HepG2 (cell line): ENCODE data around the gene MLX. TPM values are rescaled to one million over a fixed set of nuclear protein-coding genes. Genes with fewer than 3 reads are reported as not detected.

Experiments
- CCAR2 ChIP-seq: fragments of 200-400 bp; formaldehyde crosslinking; optimal IDR thresholded peaks from 2 replicates; pipeline ENCODE3; 2018; ENCODE audit warnings: low read depth, mild to moderate bottlenecking, low read length, moderate library complexity
- DNMT1 ChIP-seq: sonication (generic); formaldehyde crosslinking; IDR thresholded peaks from 2 replicates; pipeline ENCODE4 v1.5.1; 2020; ENCODE audit warnings: mild to moderate bottlenecking, missing genetic modification reagents
- ETV6 ChIP-seq: sonication (generic); formaldehyde crosslinking; conservative IDR thresholded peaks from 2 replicates; pipeline ENCODE4 v1.4.0; 2020; ENCODE audit warnings: missing genetic modification reagents
- FOXC1 ChIP-seq: sonication (generic); formaldehyde crosslinking; IDR thresholded peaks from 2 replicates; pipeline ENCODE4 v1.8.0; 2022; ENCODE audit warnings: mild to moderate bottlenecking, missing genetic modification reagents, borderline replicate concordance
- GABPB1 ChIP-seq: IDR thresholded peaks from 2 replicates; pipeline ENCODE4 v1.6.1; 2016; ENCODE audit warnings: mild to moderate bottlenecking, missing genetic modification reagents, moderate library complexity, missing compliant biosample characterization
- HNF4A ChIP-seq: sonication (generic); formaldehyde crosslinking; IDR thresholded peaks from 2 replicates; pipeline ENCODE4 v1.4.0; 2020; ENCODE audit warnings: missing genetic modification reagents
- IKZF4 ChIP-seq: sonication (generic); formaldehyde crosslinking; IDR thresholded peaks from 2 replicates; pipeline ENCODE4 v1.5.1; 2020; ENCODE audit warnings: borderline replicate concordance, mild to moderate bottlenecking, low read depth, missing genetic modification reagents; ENCODE audit errors: not compliant biosample characterization
- KAT7 ChIP-seq: IDR thresholded peaks from 2 replicates; pipeline ENCODE4 v1.6.1; 2018; ENCODE audit warnings: borderline replicate concordance, missing compliant biosample characterization
- KLF6 ChIP-seq: IDR thresholded peaks from 2 replicates; pipeline ENCODE4 v1.8.0; 2016; ENCODE audit warnings: missing biosample characterization, missing genetic modification reagents
- MEF2D ChIP-seq: sonication (generic); formaldehyde crosslinking; IDR thresholded peaks from 2 replicates; pipeline ENCODE4 v1.5.1; 2020; ENCODE audit warnings: mild to moderate bottlenecking, missing genetic modification reagents
- NCOA1 ChIP-seq: sonication (generic); formaldehyde crosslinking; IDR thresholded peaks from 2 replicates; pipeline ENCODE4 v1.9.0; 2021; ENCODE audit warnings: missing genetic modification reagents
- PHB2 ChIP-seq: fragments of 450-650 bp; IDR thresholded peaks from 2 replicates; pipeline ENCODE4 v1.6.1; 2018; ENCODE audit not compliant: partially characterized antibody
- PITX1 ChIP-seq: sonication (generic); formaldehyde crosslinking; IDR thresholded peaks from 2 replicates; pipeline ENCODE4 v1.5.1; 2020; ENCODE audit warnings: mild to moderate bottlenecking, missing genetic modification reagents
- PLRG1 ChIP-seq: fragments of 450-650 bp; conservative IDR thresholded peaks from 2 replicates; pipeline ENCODE4 v1.6.1; 2016
- SPEN ChIP-seq: sonication (generic); formaldehyde crosslinking; IDR thresholded peaks from 2 replicates; pipeline ENCODE4 v1.5.1; 2020; ENCODE audit warnings: low read depth, mild to moderate bottlenecking, missing genetic modification reagents
- SRSF1 ChIP-seq: fragments of 200-400 bp; formaldehyde crosslinking; optimal IDR thresholded peaks from 2 replicates; pipeline ENCODE3; 2017; ENCODE audit warnings: mild to moderate bottlenecking, low read depth, low read length, moderate library complexity
- ZBTB21 ChIP-seq: sonication (generic); formaldehyde crosslinking; IDR thresholded peaks from 2 replicates; pipeline ENCODE4 v1.4.0; 2020; ENCODE audit warnings: missing genetic modification reagents
- ZNF232 ChIP-seq: sonication (generic); formaldehyde crosslinking; IDR thresholded peaks from 2 replicates; pipeline ENCODE4 v1.4.0; 2020; ENCODE audit warnings: missing genetic modification reagents, borderline replicate concordance
- ZNF660 ChIP-seq: sonication (generic); formaldehyde crosslinking; IDR thresholded peaks from 2 replicates; pipeline ENCODE4 v1.5.1; 2020; ENCODE audit warnings: mild to moderate bottlenecking, low read depth, missing genetic modification reagents, borderline replicate concordance
- ZNF782 ChIP-seq: sonication (generic); formaldehyde crosslinking; IDR thresholded peaks from 2 replicates; pipeline ENCODE4 v1.4.0; 2020; ENCODE audit warnings: missing genetic modification reagents, mild to moderate bottlenecking, borderline replicate concordance
- polyA plus RNA-seq, 8 experiments: library from polyadenylated mRNA; depleted of rRNA in 3 of 8; stranded (reverse) in 7 of 8; unstranded in 1 of 8; fragments of >200 nt; fragmentation: Illumina TruSeq in 4 of 8; extraction: Trizol in 4 of 8; gene quantifications; 2 replicates each; pipeline versions ENCODE4 v1.2.1 to v1.2.3, GENCODE V29; 2011 to 2016; ENCODE audit warnings: low read depth in 4 of 8, missing spikeins in 1 of 8, mixed read lengths in 1 of 8; ENCODE audit not compliant: insufficient read depth in 1 of 8
- total RNA-seq, 5 experiments: library from RNA; depleted of rRNA; stranded (reverse); fragments of >200 nt; fragmentation: Illumina TruSeq; extraction: Trizol; gene quantifications; 2 replicates each; pipeline ENCODE4 v1.2.3, GENCODE V29; 2016; ENCODE audit warnings: low read depth in 1 of 5
- TF ChIP-seq, protein P1 (sequence below): sonication (generic); formaldehyde crosslinking; IDR thresholded peaks from 2 replicates; pipeline ENCODE4 v1.5.1; 2020; ENCODE audit warnings: missing genetic modification reagents, mild to moderate bottlenecking, borderline replicate concordance
- TF ChIP-seq, protein P2 (sequence below): sonication (generic); formaldehyde crosslinking; conservative IDR thresholded peaks from 2 replicates; pipeline ENCODE4 v1.8.0; 2022; ENCODE audit warnings: low read depth, missing genetic modification reagents
- TF ChIP-seq, protein P3 (sequence below): sonication (generic); formaldehyde crosslinking; IDR thresholded peaks from 2 replicates; pipeline ENCODE4 v1.9.0; 2021; ENCODE audit warnings: missing genetic modification reagents, borderline replicate concordance
- TF ChIP-seq, protein P4 (sequence below): sonication (generic); formaldehyde crosslinking; IDR thresholded peaks from 2 replicates; pipeline ENCODE4 v1.8.1; 2023; ENCODE audit warnings: mild to moderate bottlenecking, moderate library complexity, missing genetic modification reagents
- TF ChIP-seq, protein P5 (sequence below): sonication (generic); formaldehyde crosslinking; IDR thresholded peaks from 2 replicates; pipeline ENCODE4 v1.4.0; 2020; ENCODE audit warnings: missing genetic modification reagents

MLX gene
- total and polyA plus RNA-seq, 2 of the 13 experiments (the other 11 are each of a cell fraction or from before 2014, with no cell fraction given): 38.9 to 74.4 TPM

DNA sequence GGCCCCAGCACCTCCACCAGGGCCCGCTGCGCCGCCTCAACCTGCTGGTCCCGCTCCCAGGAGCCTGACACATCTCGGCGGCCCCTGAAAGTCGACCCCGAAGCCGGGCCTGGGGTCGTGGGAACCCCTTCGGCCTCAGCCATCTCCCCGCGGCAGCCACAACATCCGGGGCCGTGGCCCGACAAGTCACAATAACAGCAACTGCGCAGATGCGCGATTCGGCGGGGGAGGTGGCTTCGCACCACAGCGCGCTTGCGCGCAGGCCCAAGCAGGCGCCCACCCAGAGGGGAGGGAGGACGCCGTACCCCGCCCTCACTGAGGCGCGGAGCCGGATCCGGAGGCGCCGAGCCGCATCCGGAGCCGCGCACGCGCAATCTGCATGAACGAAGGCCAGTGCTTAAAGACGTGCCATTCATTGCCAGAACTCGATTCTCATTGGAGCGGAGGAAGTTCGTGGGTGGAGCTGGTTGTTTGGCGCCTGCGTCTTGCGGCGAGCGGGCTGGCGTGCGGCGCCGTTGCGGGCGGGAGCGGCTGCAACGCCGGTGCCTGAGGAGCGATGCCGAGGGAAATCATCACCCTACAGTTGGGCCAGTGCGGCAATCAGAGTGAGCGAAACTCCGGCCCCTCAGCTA lies 42.4 kb downstream of the MLX start, which contains the start of the genes RETREG3 and TUBG1 (continued):
- TF ChIP-seq, protein P1, sequence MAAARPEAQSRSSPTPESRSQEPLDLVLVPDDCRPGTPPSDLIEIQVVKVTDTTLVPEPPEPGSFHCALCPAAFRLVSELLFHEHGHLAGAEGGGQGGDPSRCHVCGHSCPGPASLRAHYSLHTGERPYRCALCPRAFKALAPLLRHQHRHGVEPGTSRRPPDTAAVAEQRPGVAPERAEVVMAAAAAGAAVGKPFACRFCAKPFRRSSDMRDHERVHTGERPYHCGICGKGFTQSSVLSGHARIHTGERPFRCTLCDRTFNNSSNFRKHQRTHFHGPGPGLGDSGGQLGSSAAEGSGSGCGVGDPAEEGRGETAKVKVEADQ (CRISPR knock-in tag): peak; percentile 85; the same call in 1 of the 2 replicates
- no peak for TF ChIP-seq PHB2
- TF ChIP-seq SRSF1: no peak
- no peak for TF ChIP-seq ZBTB21 (CRISPR knock-in tag)
- no peak for TF ChIP-seq ZNF782 (CRISPR knock-in tag)
- TF ChIP-seq PLRG1: no peak
- TF ChIP-seq FOXC1 (CRISPR knock-in tag): peak; percentile 73
- TF ChIP-seq KLF6: no peak; the same call in none of the 2 replicates
- TF ChIP-seq, protein P2, sequence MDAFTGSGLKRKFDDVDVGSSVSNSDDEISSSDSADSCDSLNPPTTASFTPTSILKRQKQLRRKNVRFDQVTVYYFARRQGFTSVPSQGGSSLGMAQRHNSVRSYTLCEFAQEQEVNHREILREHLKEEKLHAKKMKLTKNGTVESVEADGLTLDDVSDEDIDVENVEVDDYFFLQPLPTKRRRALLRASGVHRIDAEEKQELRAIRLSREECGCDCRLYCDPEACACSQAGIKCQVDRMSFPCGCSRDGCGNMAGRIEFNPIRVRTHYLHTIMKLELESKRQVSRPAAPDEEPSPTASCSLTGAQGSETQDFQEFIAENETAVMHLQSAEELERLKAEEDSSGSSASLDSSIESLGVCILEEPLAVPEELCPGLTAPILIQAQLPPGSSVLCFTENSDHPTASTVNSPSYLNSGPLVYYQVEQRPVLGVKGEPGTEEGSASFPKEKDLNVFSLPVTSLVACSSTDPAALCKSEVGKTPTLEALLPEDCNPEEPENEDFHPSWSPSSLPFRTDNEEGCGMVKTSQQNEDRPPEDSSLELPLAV (CRISPR knock-in tag): no peak
- peak; percentile 91 for TF ChIP-seq SPEN (CRISPR knock-in tag)
- TF ChIP-seq CCAR2: no peak
- peak; percentile 90 for TF ChIP-seq GABPB1 (CRISPR knock-in tag)
- 0 out of 2 replicates have a peak, but pooled peaks have one; percentile 20 for TF ChIP-seq ETV6 (CRISPR knock-in tag)
- TF ChIP-seq, protein P3, sequence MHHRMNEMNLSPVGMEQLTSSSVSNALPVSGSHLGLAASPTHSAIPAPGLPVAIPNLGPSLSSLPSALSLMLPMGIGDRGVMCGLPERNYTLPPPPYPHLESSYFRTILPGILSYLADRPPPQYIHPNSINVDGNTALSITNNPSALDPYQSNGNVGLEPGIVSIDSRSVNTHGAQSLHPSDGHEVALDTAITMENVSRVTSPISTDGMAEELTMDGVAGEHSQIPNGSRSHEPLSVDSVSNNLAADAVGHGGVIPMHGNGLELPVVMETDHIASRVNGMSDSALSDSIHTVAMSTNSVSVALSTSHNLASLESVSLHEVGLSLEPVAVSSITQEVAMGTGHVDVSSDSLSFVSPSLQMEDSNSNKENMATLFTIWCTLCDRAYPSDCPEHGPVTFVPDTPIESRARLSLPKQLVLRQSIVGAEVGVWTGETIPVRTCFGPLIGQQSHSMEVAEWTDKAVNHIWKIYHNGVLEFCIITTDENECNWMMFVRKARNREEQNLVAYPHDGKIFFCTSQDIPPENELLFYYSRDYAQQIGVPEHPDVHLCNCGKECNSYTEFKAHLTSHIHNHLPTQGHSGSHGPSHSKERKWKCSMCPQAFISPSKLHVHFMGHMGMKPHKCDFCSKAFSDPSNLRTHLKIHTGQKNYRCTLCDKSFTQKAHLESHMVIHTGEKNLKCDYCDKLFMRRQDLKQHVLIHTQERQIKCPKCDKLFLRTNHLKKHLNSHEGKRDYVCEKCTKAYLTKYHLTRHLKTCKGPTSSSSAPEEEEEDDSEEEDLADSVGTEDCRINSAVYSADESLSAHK (CRISPR knock-in tag): no peak
- peak; percentile 74 for TF ChIP-seq PITX1 (CRISPR knock-in tag)
- TF ChIP-seq HNF4A (CRISPR knock-in tag): no peak
- no peak; the same call in 1 of the 2 replicates for TF ChIP-seq MEF2D
- no peak for TF ChIP-seq NCOA1 (CRISPR knock-in tag)
- TF ChIP-seq, protein P4, sequence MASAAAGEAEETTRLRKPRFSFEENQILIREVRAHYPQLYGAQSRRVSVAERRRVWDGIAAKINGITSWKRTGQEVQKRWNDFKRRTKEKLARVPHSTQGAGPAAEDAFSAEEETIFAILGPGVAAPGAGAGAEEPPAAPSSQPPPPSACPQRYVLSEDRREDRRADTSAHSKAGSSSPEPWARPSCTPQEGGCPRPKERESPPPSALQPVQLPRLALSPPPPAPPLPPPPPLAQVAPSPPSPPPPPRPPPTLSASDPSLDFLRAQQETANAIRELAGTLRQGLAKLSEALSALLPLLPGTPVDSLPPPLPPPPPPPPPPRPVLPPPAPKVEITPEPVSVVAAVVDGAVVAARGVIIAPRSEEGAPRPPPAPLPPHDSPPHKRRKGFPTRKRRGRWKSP (CRISPR knock-in tag): peak; percentile 95
- TF ChIP-seq KAT7 (CRISPR knock-in tag): peak; percentile 90; the same call in 1 of the 2 replicates
- TF ChIP-seq, protein P5, sequence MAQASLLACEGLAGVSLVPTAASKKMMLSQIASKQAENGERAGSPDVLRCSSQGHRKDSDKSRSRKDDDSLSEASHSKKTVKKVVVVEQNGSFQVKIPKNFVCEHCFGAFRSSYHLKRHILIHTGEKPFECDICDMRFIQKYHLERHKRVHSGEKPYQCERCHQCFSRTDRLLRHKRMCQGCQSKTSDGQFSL (CRISPR knock-in tag): peak; percentile 70
- peak; percentile 93 for TF ChIP-seq IKZF4 (CRISPR knock-in tag)
- TF ChIP-seq DNMT1 (CRISPR knock-in tag): no peak; the same call in none of the 2 replicates
- peak; percentile 78 for TF ChIP-seq ZNF232 (CRISPR knock-in tag)
- no peak for TF ChIP-seq ZNF660 (CRISPR knock-in tag)
